ENCODE measurements around the gene UCHL1. TPM values are rescaled to one million over a fixed set of nuclear protein-coding genes. Genes with fewer than 3 reads are reported as not detected.
"Not testable (repeated sequence)": the region's sequence is repeated elsewhere in the genome, so short reads cannot be mapped to it uniquely, and the experiment has no call there.

The UCHL1 gene
- total RNA-seq, 1 experiment from 2014 or later: not detected

GRCh38 chr4:41236508-41236907 lies 20.2 kb upstream of the UCHL1 start:
- no peak for DNase-seq (ENCODE audit: low spot score)

GRCh38 chr4:41241919-41242318 lies 14.8 kb upstream of the UCHL1 start:
- DNase-seq (ENCODE audit: low spot score): no peak

- no peak for DNase-seq (ENCODE audit: low spot score)
Measured at GRCh38 chr4:41245983-41246382, 10.7 kb upstream of the UCHL1 start.

- no peak for DNase-seq (ENCODE audit: low spot score)
Measured at GRCh38 chr4:41256131-41256739, 493 bp upstream of the UCHL1 start.

- DNase-seq (ENCODE audit: low spot score): no peak
Measured at GRCh38 chr4:41257257-41257901, 651 bp downstream of the UCHL1 start.

GRCh38 chr4:41257906-41258305 lies 1.2 kb downstream of the UCHL1 start:
- no peak for DNase-seq (ENCODE audit: low spot score)

- DNase-seq (ENCODE audit: low spot score): peak; percentile 63
Measured at GRCh38 chr4:41258783-41259182, 2.1 kb downstream of the UCHL1 start.

GRCh38 chr4:41260116-41260733 lies 3.5 kb downstream of the UCHL1 start:
- no peak for DNase-seq (ENCODE audit: low spot score)

- DNase-seq (ENCODE audit: low spot score): no peak
Measured at GRCh38 chr4:41262198-41262597, 5.5 kb downstream of the UCHL1 start.

- no peak for DNase-seq (ENCODE audit: low spot score)
Measured at GRCh38 chr4:41264212-41264611, 7.5 kb downstream of the UCHL1 start.

- no peak for DNase-seq (ENCODE audit: low spot score)
Measured at GRCh38 chr4:41267997-41268396, 11.3 kb downstream of the UCHL1 start.

- no peak for DNase-seq (ENCODE audit: low spot score)
Measured at GRCh38 chr4:41268721-41269517, 12.2 kb downstream of the UCHL1 start.

GRCh38 chr4:41269682-41270081 lies 13.0 kb downstream of the UCHL1 start:
- DNase-seq (ENCODE audit: low spot score): no peak

GRCh38 chr4:41275931-41276330 lies 19.2 kb downstream of the UCHL1 start:
- not testable (repeated sequence) for DNase-seq (ENCODE audit: low spot score)

GRCh38 chr4:41280010-41280409 lies 23.3 kb downstream of the UCHL1 start:
- DNase-seq (ENCODE audit: low spot score): no peak

- peak; percentile 94 for DNase-seq (ENCODE audit: low spot score)
Measured at GRCh38 chr4:41281038-41281634, 24.4 kb downstream of the UCHL1 start.

- no peak for DNase-seq (ENCODE audit: low spot score)
Measured at GRCh38 chr4:41282366-41282765, 25.6 kb downstream of the UCHL1 start.

- DNase-seq (ENCODE audit: low spot score): no peak
Measured at GRCh38 chr4:41285202-41285863, 28.6 kb downstream of the UCHL1 start.

GRCh38 chr4:41285864-41286235 lies 29.1 kb downstream of the UCHL1 start:
- no peak for DNase-seq (ENCODE audit: low spot score)

GRCh38 chr4:41287005-41287404 lies 30.3 kb downstream of the UCHL1 start:
- DNase-seq (ENCODE audit: low spot score): no peak

- no peak for DNase-seq (ENCODE audit: low spot score)
Measured at GRCh38 chr4:41287852-41288251, 31.1 kb downstream of the UCHL1 start.
